Vagina (tissue), 2 donors: Measurements from ENCODE around the gene SNAP91. TPM values are rescaled to one million over a fixed set of nuclear protein-coding genes. Genes with fewer than 3 reads are reported as not detected.

Source experiments
- DNase-seq, 2 donors: peaks; one replicate each; pipeline ENCODE4 v3.0.0-alpha.2; 2017; ENCODE audit errors: extremely low spot score in 2 of 2
- H3K27ac ChIP-seq: fragments of 200-600 bp; sonication (generic); one replicate; pipeline ENCODE4 v1.5.1; 2019
- H3K27me3 ChIP-seq: fragments of 200-600 bp; sonication (generic); one replicate; pipeline ENCODE4 v1.5.1; 2019
- H3K36me3 ChIP-seq, 2 donors: fragments of 200-600 bp; sonication (generic); one replicate each; pipeline ENCODE4 v1.5.1; 2017 to 2019
- H3K4me1 ChIP-seq: fragments of 200-600 bp; sonication (generic); one replicate; pipeline ENCODE4 v1.5.1; 2019
- H3K4me3 ChIP-seq, 2 donors: fragments of 200-600 bp; sonication (generic); 1 replicate in 1 of 2; 2 replicates in 1 of 2; pipeline ENCODE4 v1.5.1; 2016 to 2019
- H3K9me3 ChIP-seq: fragments of 200-600 bp; sonication (generic); one replicate; pipeline ENCODE4 v1.5.1; 2019
- POLR2A ChIP-seq, 2 donors: fragments of 450-650 bp; IDR thresholded peaks; one replicate each; pipeline ENCODE4 v1.6.1; 2017; ENCODE audit warnings: antibody characterized with exemption in 2 of 2, mild to moderate bottlenecking in 2 of 2, moderate library complexity in 2 of 2
- POLR2AphosphoS5 ChIP-seq, 2 donors: sonication (generic); formaldehyde crosslinking; IDR thresholded peaks; one replicate each; pipeline ENCODE4 v1.9.0; 2017; ENCODE audit warnings: antibody characterized with exemption in 2 of 2, mild to moderate bottlenecking in 2 of 2, low read depth in 1 of 2; ENCODE audit not compliant: insufficient read depth in 1 of 2
- intact Hi-C: fragments of 100-400 bp; cut with DNase I; formaldehyde crosslinking; loops from one replicate; pipeline ENCODE4 v1.15.1; 2023
- total RNA-seq: library from RNA; depleted of rRNA; stranded (reverse); fragments of >200 nt; gene quantifications from one replicate; pipeline ENCODE4 v1.2.3, GENCODE V29; 2016
- TF ChIP-seq, protein P1 (sequence below), 3 experiments: fragments of 450-650 bp in 2 of 3; fragments of 200-600 bp in 1 of 3; sonication (generic) in 1 of 3; IDR thresholded peaks; one replicate each; pipeline ENCODE4 v1.5.1; 2017 to 2019; ENCODE audit warnings: antibody characterized with exemption in 3 of 3, mild to moderate bottlenecking in 2 of 3, moderate library complexity in 2 of 3

Gene SNAP91
- total RNA-seq, 1 donor from 2014 or later = 4.7 TPM

GRCh38 chr6:83600459-83600858 lies 108.4 kb downstream of the SNAP91 start:
- intact Hi-C loops = no loop called here
- Histone ChIP-seq H3K27ac (no peak overlapping the region), H3K27me3 (no peaks in the 10 kb centered on the region), H3K4me1 (no peaks in the 10 kb centered on the region), H3K4me3 (no peak overlapping the region), H3K9me3 (no peaks in the 10 kb centered on the region), H3K36me3 (no peaks in the 10 kb centered on the region)
- TF ChIP-seq, protein P1, sequence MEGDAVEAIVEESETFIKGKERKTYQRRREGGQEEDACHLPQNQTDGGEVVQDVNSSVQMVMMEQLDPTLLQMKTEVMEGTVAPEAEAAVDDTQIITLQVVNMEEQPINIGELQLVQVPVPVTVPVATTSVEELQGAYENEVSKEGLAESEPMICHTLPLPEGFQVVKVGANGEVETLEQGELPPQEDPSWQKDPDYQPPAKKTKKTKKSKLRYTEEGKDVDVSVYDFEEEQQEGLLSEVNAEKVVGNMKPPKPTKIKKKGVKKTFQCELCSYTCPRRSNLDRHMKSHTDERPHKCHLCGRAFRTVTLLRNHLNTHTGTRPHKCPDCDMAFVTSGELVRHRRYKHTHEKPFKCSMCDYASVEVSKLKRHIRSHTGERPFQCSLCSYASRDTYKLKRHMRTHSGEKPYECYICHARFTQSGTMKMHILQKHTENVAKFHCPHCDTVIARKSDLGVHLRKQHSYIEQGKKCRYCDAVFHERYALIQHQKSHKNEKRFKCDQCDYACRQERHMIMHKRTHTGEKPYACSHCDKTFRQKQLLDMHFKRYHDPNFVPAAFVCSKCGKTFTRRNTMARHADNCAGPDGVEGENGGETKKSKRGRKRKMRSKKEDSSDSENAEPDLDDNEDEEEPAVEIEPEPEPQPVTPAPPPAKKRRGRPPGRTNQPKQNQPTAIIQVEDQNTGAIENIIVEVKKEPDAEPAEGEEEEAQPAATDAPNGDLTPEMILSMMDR (IDR thresholded peaks at IDR 0.05) = no peak
- no peak for TF ChIP-seq POLR2AphosphoS5 (IDR thresholded peaks at IDR 0.05; ENCODE audit: insufficient read depth in 1 of 2, low read depth in 1 of 2)
- TF ChIP-seq POLR2A (IDR thresholded peaks at IDR 0.05) = no peak
- no peak for DNase-seq

GRCh38 chr6:83597511-83597910 lies 111.4 kb downstream of the SNAP91 start:
- no peaks in the 10 kb centered on the region for H3K36me3 ChIP-seq
- no peak overlapping the region for H3K4me3 ChIP-seq
- intact Hi-C loops = no loop called here
- no peaks in the 10 kb centered on the region for H3K27me3 ChIP-seq
- DNase-seq = no peak
- no peak overlapping the region for H3K27ac ChIP-seq
- H3K4me1 ChIP-seq = no peaks in the 10 kb centered on the region
- H3K9me3 ChIP-seq = no peaks in the 10 kb centered on the region
- TF ChIP-seq POLR2AphosphoS5 (IDR thresholded peaks at IDR 0.05; ENCODE audit: insufficient read depth in 1 of 2, low read depth in 1 of 2) = no peak
- TF ChIP-seq, protein P1 (IDR thresholded peaks at IDR 0.05) = no peak
- no peak for TF ChIP-seq POLR2A (IDR thresholded peaks at IDR 0.05)

DNA sequence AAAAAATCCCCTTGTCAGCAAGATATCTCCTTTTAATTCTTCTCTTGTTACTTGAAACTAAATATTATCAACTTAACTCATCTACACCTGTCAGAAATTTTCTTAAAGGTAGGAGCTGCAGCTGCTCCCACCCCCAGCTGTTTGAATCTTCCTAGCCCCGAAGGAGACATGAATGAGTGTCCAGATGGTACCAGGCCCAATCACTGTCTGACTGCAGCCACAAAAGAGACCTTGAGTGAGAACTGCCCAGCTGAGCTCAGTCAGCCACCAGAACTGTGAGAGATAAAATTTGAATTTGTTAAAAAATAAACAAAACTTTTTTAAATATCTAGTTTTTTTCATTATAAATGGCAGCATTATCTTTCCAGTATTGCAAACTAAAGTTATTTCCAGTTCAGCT lies 111.8 kb downstream of the SNAP91 start:
- intact Hi-C loops = no loop called here
- TF ChIP-seq, protein P1 (IDR thresholded peaks at IDR 0.05) = no peak
- TF ChIP-seq POLR2A (IDR thresholded peaks at IDR 0.05) (no peak), POLR2AphosphoS5 (IDR thresholded peaks at IDR 0.05; ENCODE audit: insufficient read depth in 1 of 2, low read depth in 1 of 2) (no peak)
- no peaks in the 10 kb centered on the region for H3K4me1 ChIP-seq
- no peak overlapping the region for H3K27ac ChIP-seq
- H3K9me3 ChIP-seq = no peaks in the 10 kb centered on the region
- no peaks in the 10 kb centered on the region for H3K27me3 ChIP-seq
- H3K4me3 ChIP-seq = no peak overlapping the region
- no peaks in the 10 kb centered on the region for H3K36me3 ChIP-seq
- no peak for DNase-seq

DNA sequence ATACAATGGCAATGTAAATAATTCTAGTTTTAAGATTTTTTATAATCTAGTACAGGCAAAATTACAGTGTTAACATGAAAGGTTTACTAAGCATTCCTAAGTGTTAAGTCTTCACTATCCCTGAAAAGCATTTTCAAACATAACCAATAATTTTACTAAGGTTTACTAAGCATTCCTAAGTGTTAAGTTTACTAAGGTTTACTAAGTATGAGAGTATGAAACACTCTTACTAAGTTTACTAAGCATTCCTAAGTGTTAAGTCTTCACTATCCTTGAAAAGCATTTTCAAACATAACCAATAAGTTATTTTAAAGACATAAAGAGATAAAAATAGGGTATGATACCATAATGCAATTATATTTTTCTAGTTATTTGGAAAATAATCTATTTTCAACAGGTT lies 114.0 kb downstream of the SNAP91 start:
- no peak for DNase-seq
- H3K9me3 ChIP-seq = no peaks in the 10 kb centered on the region
- H3K36me3 ChIP-seq = no peaks in the 10 kb centered on the region
- H3K27ac ChIP-seq = no peak overlapping the region
- no peak for TF ChIP-seq POLR2AphosphoS5 (IDR thresholded peaks at IDR 0.05; ENCODE audit: insufficient read depth in 1 of 2, low read depth in 1 of 2)
- no peak for TF ChIP-seq POLR2A (IDR thresholded peaks at IDR 0.05)
- TF ChIP-seq, protein P1 (IDR thresholded peaks at IDR 0.05) = no peak
- no peak overlapping the region for H3K4me3 ChIP-seq
- intact Hi-C loops = no loop called here
- H3K27me3 ChIP-seq = no peaks in the 10 kb centered on the region
- no peaks in the 10 kb centered on the region for H3K4me1 ChIP-seq

GRCh38 chr6:83593395-83593785 lies 115.5 kb downstream of the SNAP91 start:
- H3K9me3 ChIP-seq = no peaks in the 10 kb centered on the region
- intact Hi-C loops = no loop called here
- DNase-seq = no peak
- H3K36me3 ChIP-seq = no peaks in the 10 kb centered on the region
- no peak overlapping the region for H3K27ac ChIP-seq
- no peak overlapping the region for H3K4me3 ChIP-seq
- TF ChIP-seq, protein P1 (IDR thresholded peaks at IDR 0.05) = no peak
- TF ChIP-seq POLR2A (IDR thresholded peaks at IDR 0.05) (no peak), POLR2AphosphoS5 (IDR thresholded peaks at IDR 0.05; ENCODE audit: insufficient read depth in 1 of 2, low read depth in 1 of 2) (no peak)
- H3K4me1 ChIP-seq = no peaks in the 10 kb centered on the region
- no peaks in the 10 kb centered on the region for H3K27me3 ChIP-seq
